H1 (cell line): ENCODE results near the gene CDC42EP2. TPM values are rescaled to one million over a fixed set of nuclear protein-coding genes. Genes with fewer than 3 reads are reported as not detected.

ENCODE experiments used
- CTCF ChIA-PET: fragments of 300-600 bp; sonication (Branson Sonifier 250); formaldehyde crosslinking; loops from one replicate; lab custom pipeline; 2021; ENCODE audit not compliant: partially characterized antibody; lab: Charles Lee
- POLR2A ChIA-PET: fragments of 300-600 bp; sonication (Branson Sonifier 250); formaldehyde crosslinking; loops from one replicate; lab custom pipeline; 2021; ENCODE audit warnings: inconsistent platforms; ENCODE audit not compliant: partially characterized antibody; lab: Charles Lee
- DNase-seq, 2 experiments: peaks; one replicate each; pipeline versions ENCODE4 v3.0.0 to v3.0.0-alpha.2; 2010 to 2022; ENCODE audit warnings: low spot score in 2 of 2, low read depth in 1 of 2, mixed read lengths in 1 of 2
- FAIRE-seq: peaks from 2 replicates; lab custom pipeline; 2011; peaks lifted over from hg19 to GRCh38; lab: Jason Lieb, UNC
- H2AFZ ChIP-seq: 2 replicates; pipeline ENCODE4 v1.8.1; 2012; ENCODE audit warnings: low read length, inconsistent platforms
- H2AK5ac ChIP-seq: 2 replicates; pipeline ENCODE4 v1.6.1; 2013; ENCODE audit warnings: low read depth, low read length
- H2BK120ac ChIP-seq: replicated peaks from 2 replicates; pipeline ENCODE3; 2013; ENCODE audit warnings: low read depth, low read length, inconsistent platforms
- H2BK12ac ChIP-seq: 2 replicates; pipeline ENCODE4 v1.6.1; 2013; ENCODE audit warnings: low read depth, low read length
- H2BK15ac ChIP-seq: 2 replicates; pipeline ENCODE4 v1.6.1; 2013; ENCODE audit warnings: low read length
- H2BK20ac ChIP-seq: 2 replicates; pipeline ENCODE4 v1.6.1; 2013; ENCODE audit warnings: low read length
- H2BK5ac ChIP-seq: 2 replicates; pipeline ENCODE4 v1.6.1; 2013; ENCODE audit warnings: low read depth, low read length
- H3K14ac ChIP-seq: 2 replicates; pipeline ENCODE4 v1.6.1; 2013; ENCODE audit warnings: inconsistent platforms; ENCODE audit not compliant: insufficient read length
- H3K18ac ChIP-seq: 2 replicates; pipeline ENCODE4 v1.6.1; 2013; ENCODE audit warnings: low read length; ENCODE audit errors: extremely low read depth
- H3K23ac ChIP-seq: 2 replicates; pipeline ENCODE4 v1.6.1; 2013; ENCODE audit warnings: inconsistent platforms; ENCODE audit not compliant: insufficient read length
- H3K23me2 ChIP-seq: 2 replicates; pipeline ENCODE4 v1.6.1; 2013; ENCODE audit warnings: low read depth, low read length
- H3K27ac ChIP-seq: 2 replicates; pipeline ENCODE4 v1.6.1; 2011; ENCODE audit warnings: low read depth, low read length, inconsistent platforms
- H3K27me3 ChIP-seq, 4 experiments: replicated peaks in 1 of 4; 1 replicate in 1 of 4; 2 replicates in 3 of 4; pipeline versions ENCODE4 v1.6.1 to v1.8.1; 2011 to 2013; ENCODE audit warnings: low read length in 3 of 4, mild to moderate bottlenecking in 3 of 4, inconsistent platforms in 2 of 4, mixed read lengths in 2 of 4, moderate library complexity in 1 of 4; ENCODE audit not compliant: control insufficient read depth in 3 of 4, insufficient read depth in 3 of 4; ENCODE audit errors: extremely low read depth in 1 of 4
- H3K36me3 ChIP-seq, 4 experiments: 2 replicates each; pipeline versions ENCODE4 v1.6.1 to v1.8.1; 2011 to 2013; ENCODE audit warnings: mild to moderate bottlenecking in 4 of 4, low read length in 3 of 4, moderate library complexity in 2 of 4, control low read depth in 1 of 4, inconsistent platforms in 1 of 4; ENCODE audit not compliant: insufficient read depth in 4 of 4, control insufficient read depth in 2 of 4
- H3K4ac ChIP-seq: replicated peaks from 2 replicates; pipeline ENCODE3; 2013; ENCODE audit warnings: low read length, low read depth, mixed read lengths, inconsistent platforms; ENCODE audit not compliant: insufficient read length
- H3K4me1 ChIP-seq, 4 experiments: replicated peaks in 1 of 4; 1 replicate in 1 of 4; 2 replicates in 3 of 4; pipeline versions ENCODE4 v1.6.1 to v1.8.1; 2011 to 2013; ENCODE audit warnings: low read length in 3 of 4, inconsistent platforms in 2 of 4, mixed read lengths in 1 of 4; ENCODE audit not compliant: insufficient read depth in 4 of 4, control insufficient read depth in 3 of 4
- H3K4me2 ChIP-seq, 2 experiments: 2 replicates each; pipeline versions ENCODE4 v1.6.1 to v1.8.1; 2011 to 2013; ENCODE audit warnings: low read depth in 2 of 2, low read length in 2 of 2, control low read depth in 1 of 2, inconsistent platforms in 1 of 2, mild to moderate bottlenecking in 1 of 2; ENCODE audit not compliant: insufficient read depth in 1 of 2
- H3K4me3 ChIP-seq, 4 experiments: fragments of 200-600, 300-600 bp in 1 of 4; sonication (generic), shearing (Covaris generic), sonication (Bioruptor Twin) in 1 of 4; 2 replicates each; pipeline versions ENCODE4 v1.5.1 to v1.8.1; 2011 to 2016; ENCODE audit warnings: low read length in 4 of 4, low read depth in 3 of 4, control low read depth in 2 of 4, inconsistent platforms in 2 of 4, mild to moderate bottlenecking in 2 of 4, mixed read lengths in 1 of 4, moderate library complexity in 1 of 4; ENCODE audit not compliant: insufficient read depth in 2 of 4; ENCODE audit errors: extremely low read depth in 1 of 4
- H3K56ac ChIP-seq: replicated peaks from 2 replicates; pipeline ENCODE3; 2013; ENCODE audit warnings: low read depth, mild to moderate bottlenecking, mixed read lengths, low read length, inconsistent platforms; ENCODE audit not compliant: insufficient read length
- H3K79me1 ChIP-seq: 2 replicates; pipeline ENCODE4 v1.6.1; 2013; ENCODE audit warnings: low read depth, low read length, control low read depth
- H3K79me2 ChIP-seq, 2 experiments: 2 replicates each; pipeline versions ENCODE4 v1.6.1 to v1.8.1; 2012 to 2013; ENCODE audit warnings: low read length in 2 of 2, mild to moderate bottlenecking in 2 of 2, inconsistent platforms in 1 of 2; ENCODE audit not compliant: insufficient read depth in 2 of 2, control insufficient read depth in 1 of 2
- H3K9ac ChIP-seq, 4 experiments: replicated peaks in 1 of 4; 1 replicate in 1 of 4; 2 replicates in 3 of 4; pipeline versions ENCODE4 v1.6.1 to v1.8.1; 2011 to 2013; ENCODE audit warnings: low read depth in 3 of 4, low read length in 3 of 4, control low read depth in 2 of 4, mild to moderate bottlenecking in 2 of 4, moderate library complexity in 2 of 4, inconsistent platforms in 1 of 4; ENCODE audit errors: extremely low read depth in 1 of 4
- H3K9me3 ChIP-seq, 2 experiments: 2 replicates each; pipeline versions ENCODE4 v1.6.1 to v1.8.1; 2012 to 2013; ENCODE audit warnings: mild to moderate bottlenecking in 2 of 2, moderate library complexity in 2 of 2, control low read depth in 1 of 2, inconsistent platforms in 1 of 2, low read depth in 1 of 2, low read length in 1 of 2, mixed read lengths in 1 of 2; ENCODE audit not compliant: insufficient read depth in 2 of 2
- H4K20me1 ChIP-seq, 2 experiments: replicated peaks in 1 of 2; 2 replicates each; pipeline versions ENCODE3 to v1.8.1; 2011 to 2013; ENCODE audit warnings: inconsistent platforms in 2 of 2, low read length in 2 of 2, mild to moderate bottlenecking in 1 of 2; ENCODE audit not compliant: insufficient read depth in 2 of 2, control insufficient read depth in 1 of 2
- H4K5ac ChIP-seq: 2 replicates; pipeline ENCODE4 v1.6.1; 2013; ENCODE audit warnings: low read length, low read depth, mixed read lengths, inconsistent platforms; ENCODE audit not compliant: insufficient read length
- H4K8ac ChIP-seq: 2 replicates; pipeline ENCODE4 v1.8.0; 2013; ENCODE audit warnings: mild to moderate bottlenecking, moderate library complexity, low read length, inconsistent platforms; ENCODE audit not compliant: insufficient read depth; ENCODE audit errors: extremely low read depth
- H4K91ac ChIP-seq: replicated peaks from 2 replicates; pipeline ENCODE3; 2013; ENCODE audit warnings: low read length, mixed read lengths, inconsistent platforms; ENCODE audit not compliant: insufficient read length
- CHD1 ChIP-seq: IDR thresholded peaks from 2 replicates; pipeline ENCODE4 v1.6.1; 2012; ENCODE audit warnings: low read depth, low read length, improper control_type of control experiment
- HDAC6 ChIP-seq: IDR thresholded peaks from one replicate; pipeline ENCODE4 v1.7.1; 2012; ENCODE audit warnings: low read depth, mild to moderate bottlenecking, inconsistent platforms, low read length, moderate library complexity
- JUN ChIP-seq: IDR thresholded peaks from 2 replicates; pipeline ENCODE4 v1.6.1; 2011; ENCODE audit warnings: low read depth, mild to moderate bottlenecking, improper control_type of control experiment, low read length
- NRF1 ChIP-seq: IDR thresholded peaks from 2 replicates; pipeline ENCODE4 v1.6.1; 2011; ENCODE audit warnings: mild to moderate bottlenecking, low read depth, low read length, improper control_type of control experiment
- RFX5 ChIP-seq: IDR thresholded peaks from 2 replicates; pipeline ENCODE4 v1.6.1; 2011; ENCODE audit warnings: low read depth, low read length, improper control_type of control experiment, borderline replicate concordance
- RXRA ChIP-seq: IDR thresholded peaks from 2 replicates; pipeline ENCODE4 v1.6.1; 2011; ENCODE audit warnings: low read depth, mild to moderate bottlenecking, low read length, moderate library complexity; ENCODE audit not compliant: insufficient read depth
- SP2 ChIP-seq: IDR thresholded peaks from 2 replicates; pipeline ENCODE4 v1.6.1; 2012; ENCODE audit warnings: mild to moderate bottlenecking, low read length, inconsistent platforms
- SUZ12 ChIP-seq: fragments of 200-600 bp; sonication (generic); IDR thresholded peaks from 2 replicates; pipeline ENCODE4 v1.6.1; 2012; ENCODE audit warnings: mild to moderate bottlenecking, inconsistent platforms, low read length, moderate library complexity, mixed read lengths
- YY1 ChIP-seq: IDR thresholded peaks from 2 replicates; pipeline ENCODE4 v1.6.1; 2011; ENCODE audit warnings: low read depth, mild to moderate bottlenecking, low read length
- WGBS, 2 experiments: shearing (Covaris generic) in 1 of 2; methylation state at CpG; one replicate each; pipeline versions ENCODE4 v1.1.6 to v1.1.7; 2013 to 2015; ENCODE audit warnings: low lambda C conversion rate in 2 of 2, mixed read lengths in 2 of 2, inconsistent platforms in 1 of 2, low coverage in 1 of 2, missing lambda C conversion rate in 1 of 2; ENCODE audit not compliant: insufficient replicate concordance in 2 of 2, insufficient coverage in 1 of 2, insufficient read length in 1 of 2; ENCODE audit errors: extremely low coverage in 1 of 2, missing lambda C conversion rate in 1 of 2; 5-methylcytosine and 5-hydroxymethylcytosine counted together
- polyA plus RNA-seq, 7 experiments: library from polyadenylated mRNA; depleted of rRNA in 3 of 7; stranded (reverse) in 5 of 7; unstranded in 2 of 7; fragments of >200 nt in 5 of 7; fragments of 200-250 nt in 2 of 7; gene quantifications; 1 replicate in 5 of 7; 2 replicates in 1 of 7; 4 replicates in 1 of 7; pipeline versions ENCODE4 v1.2.1 to v1.2.3, GENCODE V29; 2011 to 2013; ENCODE audit warnings: missing spikeins in 2 of 7, mixed read lengths in 2 of 7
- total RNA-seq: library from RNA; stranded (reverse); fragmentation: NEBNext Ultra II Directional; extraction: Animal tissue kit (Norgen Biotek cat#: 25700); gene quantifications from 2 replicates; pipeline ENCODE4 v1.2.1, GENCODE V29; 2021
- TF ChIP-seq, protein P1 (sequence below): IDR thresholded peaks from 2 replicates; pipeline ENCODE4 v1.6.1; 2011; ENCODE audit warnings: low read depth, mild to moderate bottlenecking, low read length; ENCODE audit not compliant: insufficient read depth
- TF ChIP-seq, protein P2 (sequence below): IDR thresholded peaks from 2 replicates; pipeline ENCODE4 v1.6.1; 2012; ENCODE audit warnings: inconsistent platforms
- TF ChIP-seq, protein P3 (sequence below): IDR thresholded peaks from 2 replicates; pipeline ENCODE4 v1.6.1; 2011; ENCODE audit warnings: low read length, improper control_type of control experiment

Gene CDC42EP2
- total and polyA plus RNA-seq, 2 of the 8 experiments (the other 6 are each of a cell fraction or from before 2014, with no cell fraction given), result 11.8 to 13.3 TPM

DNA sequence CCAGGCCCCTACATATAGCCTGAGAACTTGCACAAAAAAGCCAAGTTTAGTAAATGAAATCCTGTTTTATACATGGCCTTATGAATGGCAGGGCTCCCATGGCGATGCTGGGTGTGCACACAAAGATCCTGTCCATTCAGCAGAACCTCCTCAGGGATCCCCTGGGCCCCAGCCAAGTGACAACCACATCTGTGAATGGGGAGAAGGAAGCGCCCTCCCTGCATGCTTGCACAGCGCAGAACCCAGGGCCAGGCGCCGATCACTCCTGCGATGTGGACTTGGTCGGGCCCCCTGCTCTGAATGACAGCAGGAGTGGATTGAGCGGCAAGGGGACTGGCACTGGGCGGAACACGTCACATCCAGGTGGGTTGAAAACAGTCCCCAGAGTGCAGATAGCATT lies 4.5 kb upstream of the CDC42EP2 start:
- Histone ChIP-seq H2BK12ac (no peak overlapping the region), H3K9ac (no peak overlapping the region), H3K79me2 (no peaks in the 10 kb centered on the region), H2BK20ac (no peak overlapping the region), H3K4me2 (no peak overlapping the region), H2AFZ (no peak overlapping the region), H3K79me1 (no peaks in the 10 kb centered on the region; the same call in 1 of the 2 replicates), H4K5ac (no peak overlapping the region), H3K56ac (no peak overlapping the region), H3K23me2 (peaks cover 7% of the 10 kb centered on the region; the same call in 1 of the 2 replicates), H3K23ac (no peak overlapping the region), H3K36me3 (no peaks in the 10 kb centered on the region), H4K20me1 (peaks cover 0 to 10% of the 10 kb centered on the region in 2 experiments), H3K4ac (no peak overlapping the region), H2AK5ac (no peak overlapping the region), H3K18ac (no peak overlapping the region), H3K27me3 (peaks cover 0 to 15% (median 10%) of the 10 kb centered on the region in 4 experiments; a peak in 5 of 7 replicates), H2BK15ac (no peak overlapping the region), H2BK5ac (no peak overlapping the region), H3K9me3 (no peaks in the 10 kb centered on the region), H3K27ac (no peak overlapping the region), H3K4me3 (no peak overlapping the region), H3K4me1 (peaks cover 0 to 4% (median 0%) of the 10 kb centered on the region in 4 experiments; a peak in 4 of 7 replicates), H2BK120ac (no peak overlapping the region), H3K14ac (no peak overlapping the region), H4K8ac (no peak overlapping the region; the same call in 1 of the 2 replicates), H4K91ac (no peak overlapping the region)
- no peak for FAIRE-seq
- 87% methylated on average over 10 of the region's 10 CpGs; no CpG with 5 or more reads in 1 of the 2 experiments for WGBS, 2 experiments
- DNase-seq, result no peak
- ChIA-PET POLR2A (interaction anchor here (1.0 to 14.1 kb wide), 7 partner anchors 7 to 48 kb away, joined by 3 to 208 read pairs (median 5); partner anchors contain the start of genes DPF2 and POLA2), CTCF (interaction anchor here (12.6 to 52.8 kb wide), 2 partner anchors 21 to 24 kb away, joined by 220 to 1179 read pairs; partner anchors contain the start of gene DPF2)
- no peak for TF ChIP-seq CHD1
- TF ChIP-seq HDAC6, result no peak
- TF ChIP-seq, protein P1, sequence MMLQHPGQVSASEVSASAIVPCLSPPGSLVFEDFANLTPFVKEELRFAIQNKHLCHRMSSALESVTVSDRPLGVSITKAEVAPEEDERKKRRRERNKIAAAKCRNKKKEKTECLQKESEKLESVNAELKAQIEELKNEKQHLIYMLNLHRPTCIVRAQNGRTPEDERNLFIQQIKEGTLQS, result no peak
- TF ChIP-seq YY1, result no peak
- TF ChIP-seq SUZ12, result no peak
- TF ChIP-seq, protein P2, sequence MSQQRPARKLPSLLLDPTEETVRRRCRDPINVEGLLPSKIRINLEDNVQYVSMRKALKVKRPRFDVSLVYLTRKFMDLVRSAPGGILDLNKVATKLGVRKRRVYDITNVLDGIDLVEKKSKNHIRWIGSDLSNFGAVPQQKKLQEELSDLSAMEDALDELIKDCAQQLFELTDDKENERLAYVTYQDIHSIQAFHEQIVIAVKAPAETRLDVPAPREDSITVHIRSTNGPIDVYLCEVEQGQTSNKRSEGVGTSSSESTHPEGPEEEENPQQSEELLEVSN, result no peak
- TF ChIP-seq, protein P3, sequence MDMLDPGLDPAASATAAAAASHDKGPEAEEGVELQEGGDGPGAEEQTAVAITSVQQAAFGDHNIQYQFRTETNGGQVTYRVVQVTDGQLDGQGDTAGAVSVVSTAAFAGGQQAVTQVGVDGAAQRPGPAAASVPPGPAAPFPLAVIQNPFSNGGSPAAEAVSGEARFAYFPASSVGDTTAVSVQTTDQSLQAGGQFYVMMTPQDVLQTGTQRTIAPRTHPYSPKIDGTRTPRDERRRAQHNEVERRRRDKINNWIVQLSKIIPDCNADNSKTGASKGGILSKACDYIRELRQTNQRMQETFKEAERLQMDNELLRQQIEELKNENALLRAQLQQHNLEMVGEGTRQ, result no peak
- TF ChIP-seq JUN, result no peak
- TF ChIP-seq NRF1, result no peak
- TF ChIP-seq RXRA, result no peak
- no peak for TF ChIP-seq RFX5
- TF ChIP-seq SP2, result no peak
